ENCODE measurements around the gene CEP250.

DNA sequence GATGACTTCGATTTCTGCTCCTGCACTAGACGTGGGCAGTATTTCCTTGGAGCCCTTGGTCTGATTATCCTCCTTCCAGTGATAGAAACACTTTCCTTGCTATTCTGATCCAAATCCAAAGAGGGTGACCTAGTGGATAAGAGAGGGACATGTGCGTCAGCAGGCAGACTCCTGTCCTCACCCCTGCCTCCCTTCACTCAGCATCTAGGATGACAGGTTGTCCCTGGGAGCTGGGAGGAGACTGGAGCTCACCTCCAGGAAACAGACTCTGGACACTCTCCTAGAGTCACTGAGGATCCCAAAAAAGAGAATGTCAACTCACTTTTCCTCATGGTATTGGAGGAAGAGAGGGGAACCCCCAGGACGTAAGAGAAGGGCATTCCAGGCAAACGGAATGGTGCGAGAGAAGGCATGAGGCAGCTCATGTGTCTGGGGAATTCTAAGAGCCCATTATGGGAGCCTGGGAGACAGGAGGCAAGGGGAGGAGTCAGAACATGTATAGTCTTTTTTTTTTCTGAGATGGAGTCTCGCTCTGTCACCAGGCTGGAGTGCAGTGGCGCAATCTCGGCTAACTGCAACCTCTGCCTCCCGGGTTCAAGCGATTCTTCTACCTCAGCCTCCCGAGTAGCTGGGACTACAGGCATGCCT lies 71.8 kb downstream of the CEP250 start:
- TF ChIP-seq, protein P1, sequence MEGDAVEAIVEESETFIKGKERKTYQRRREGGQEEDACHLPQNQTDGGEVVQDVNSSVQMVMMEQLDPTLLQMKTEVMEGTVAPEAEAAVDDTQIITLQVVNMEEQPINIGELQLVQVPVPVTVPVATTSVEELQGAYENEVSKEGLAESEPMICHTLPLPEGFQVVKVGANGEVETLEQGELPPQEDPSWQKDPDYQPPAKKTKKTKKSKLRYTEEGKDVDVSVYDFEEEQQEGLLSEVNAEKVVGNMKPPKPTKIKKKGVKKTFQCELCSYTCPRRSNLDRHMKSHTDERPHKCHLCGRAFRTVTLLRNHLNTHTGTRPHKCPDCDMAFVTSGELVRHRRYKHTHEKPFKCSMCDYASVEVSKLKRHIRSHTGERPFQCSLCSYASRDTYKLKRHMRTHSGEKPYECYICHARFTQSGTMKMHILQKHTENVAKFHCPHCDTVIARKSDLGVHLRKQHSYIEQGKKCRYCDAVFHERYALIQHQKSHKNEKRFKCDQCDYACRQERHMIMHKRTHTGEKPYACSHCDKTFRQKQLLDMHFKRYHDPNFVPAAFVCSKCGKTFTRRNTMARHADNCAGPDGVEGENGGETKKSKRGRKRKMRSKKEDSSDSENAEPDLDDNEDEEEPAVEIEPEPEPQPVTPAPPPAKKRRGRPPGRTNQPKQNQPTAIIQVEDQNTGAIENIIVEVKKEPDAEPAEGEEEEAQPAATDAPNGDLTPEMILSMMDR (IDR thresholded peaks at IDR 0.05) = no peak
- TF ChIP-seq EZH2phosphoT487 (IDR thresholded peaks at IDR 0.05) = no peak
- TF ChIP-seq EZH2 (IDR thresholded peaks at IDR 0.05) = no peak

Data from neural progenitor cell (in vitro differentiated cells).